ENCODE results near the gene PROC. TPM values are rescaled to one million over a fixed set of nuclear protein-coding genes. Genes with fewer than 3 reads are reported as not detected.

Gene PROC
- total RNA-seq, 1 experiment from 2014 or later, result 1.1 TPM

GRCh38 chr2:127454595-127455565 lies 36.7 kb downstream of the PROC start:
- ATAC-seq (no peak), DNase-seq (ENCODE audit: low read depth, low spot score) (no peak)
- H3K4me3 ChIP-seq (ENCODE audit: low read depth in 2 of 2, low read length in 2 of 2), result no peak overlapping the region
- intact Hi-C loops (cut with micrococcal nuclease; ENCODE audit: unreplicated experiment), result no loop called here
- TF ChIP-seq REST (IDR thresholded peaks at IDR 0.05; ENCODE audit: insufficient read depth in 1 of 2, low read depth in 2 of 2, low read length in 1 of 2) (no peak), CTCF (IDR thresholded peaks at IDR 0.05) (no peak), POLR2AphosphoS5 (IDR thresholded peaks at IDR 0.05; ENCODE audit: low read depth, low read length) (no peak), TCF7L2 (IDR thresholded peaks at IDR 0.05; ENCODE audit: low read depth, low read length) (no peak), SIN3A (IDR thresholded peaks at IDR 0.05; ENCODE audit: borderline replicate concordance, insufficient read depth, low read depth, low read length) (no peak)
- no peaks in the 10 kb centered on the region for H3K4me1 ChIP-seq (ENCODE audit: control insufficient read depth, insufficient read depth, low read length)
- H3K9me3 ChIP-seq (ENCODE audit: control insufficient read depth, insufficient read depth, low read depth, low read length), result no peaks in the 10 kb centered on the region
- no peaks in the 10 kb centered on the region for H3K27me3 ChIP-seq (ENCODE audit: control insufficient read depth, insufficient read depth, low read length)
- ChIA-PET POLR2A (no interaction called here), CTCF (no interaction called here)
- in situ Hi-C loops (cut with HindIII; ENCODE audit: low pct_unique_long_range_greater_than_20kb, low sequenced_read_pairs), result no loop called here
- no peak overlapping the region for H3K27ac ChIP-seq (ENCODE audit: low read length)
- BruUV-seq (replicated peaks), result no TSS peak
- H3K36me3 ChIP-seq (ENCODE audit: control insufficient read depth, insufficient read depth, low read length), result no peaks in the 10 kb centered on the region

GRCh38 chr2:127455566-127456493 lies 37.6 kb downstream of the PROC start:
- Histone ChIP-seq H3K4me3 (ENCODE audit: low read depth in 2 of 2, low read length in 2 of 2) (no peak overlapping the region), H3K9me3 (ENCODE audit: control insufficient read depth, insufficient read depth, low read depth, low read length) (no peaks in the 10 kb centered on the region), H3K27me3 (ENCODE audit: control insufficient read depth, insufficient read depth, low read length) (no peaks in the 10 kb centered on the region), H3K4me1 (ENCODE audit: control insufficient read depth, insufficient read depth, low read length) (no peaks in the 10 kb centered on the region), H3K36me3 (ENCODE audit: control insufficient read depth, insufficient read depth, low read length) (no peaks in the 10 kb centered on the region), H3K27ac (ENCODE audit: low read length) (no peak overlapping the region)
- POLR2A ChIA-PET, result no interaction called here
- intact Hi-C loops (cut with micrococcal nuclease; ENCODE audit: unreplicated experiment), result no loop called here
- no peak for DNase-seq (ENCODE audit: low read depth, low spot score)
- in situ Hi-C loops (cut with HindIII; ENCODE audit: low pct_unique_long_range_greater_than_20kb, low sequenced_read_pairs), result no loop called here
- ATAC-seq, result no peak
- no peak for TF ChIP-seq SIN3A (IDR thresholded peaks at IDR 0.05; ENCODE audit: borderline replicate concordance, insufficient read depth, low read depth, low read length)
- no peak for TF ChIP-seq CTCF (IDR thresholded peaks at IDR 0.05)
- no peak for TF ChIP-seq POLR2AphosphoS5 (IDR thresholded peaks at IDR 0.05; ENCODE audit: low read depth, low read length)
- TF ChIP-seq TCF7L2 (IDR thresholded peaks at IDR 0.05; ENCODE audit: low read depth, low read length), result no peak
- no peak for TF ChIP-seq REST (IDR thresholded peaks at IDR 0.05; ENCODE audit: insufficient read depth in 1 of 2, low read depth in 2 of 2, low read length in 1 of 2)
- no TSS peak for BruUV-seq (replicated peaks)
- CTCF ChIA-PET, result no interaction called here

Data from Panc1 (cell line).